ENCODE results near the gene AGBL3.

AGBL3 gene

GRCh38 chr7:135151132-135151531, 164.8 kb downstream of the AGBL3 start:
- DNase-seq, result no peak

- DNase-seq, result no peak
Observed at GRCh38 chr7:135151533-135151932, 165.2 kb downstream of the AGBL3 start.

GRCh38 chr7:135152442-135152841, 166.1 kb downstream of the AGBL3 start:
- no peak for DNase-seq

DNA sequence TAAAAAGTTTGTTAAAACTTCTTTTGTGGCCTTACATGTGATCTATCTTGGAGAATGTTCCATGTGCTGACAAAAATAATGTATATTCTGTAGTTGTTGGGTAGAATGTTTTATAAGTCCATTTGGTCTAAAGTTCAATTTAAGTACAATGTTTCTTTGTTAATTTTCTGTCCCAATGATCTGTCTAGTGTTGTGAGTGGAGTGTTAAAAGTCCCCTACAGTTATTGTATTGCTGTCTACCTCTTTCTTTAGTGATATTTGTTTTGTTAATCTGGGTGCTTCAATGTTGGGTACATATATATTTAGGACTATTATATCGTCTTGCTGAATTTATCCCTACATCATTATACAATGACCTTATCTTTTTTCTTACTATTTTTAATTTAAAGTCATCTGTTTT, 168.4 kb downstream of the AGBL3 start:
- no peak for DNase-seq

DNA sequence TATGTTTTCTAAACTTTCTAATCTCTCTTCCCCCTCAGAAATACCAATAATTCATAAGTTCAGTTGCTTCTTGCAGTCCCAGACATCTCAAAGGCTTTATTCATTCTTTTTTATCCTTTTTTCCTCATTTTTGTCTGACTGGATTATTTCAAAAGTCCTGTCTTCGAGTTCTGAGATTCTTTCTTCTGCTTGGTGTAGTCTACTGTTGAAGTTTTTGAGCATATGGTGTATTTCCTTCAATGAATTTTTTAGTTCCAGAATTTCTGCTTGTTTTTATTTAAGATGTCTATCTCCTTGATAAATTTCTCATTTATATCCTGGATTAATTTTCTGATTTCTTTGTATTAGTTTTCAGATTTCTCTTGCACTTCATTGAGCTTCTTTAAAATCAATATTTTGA, 170.0 kb downstream of the AGBL3 start:
- DNase-seq, result no peak

- DNase-seq, result no peak
Observed at GRCh38 chr7:135158141-135158655, 171.9 kb downstream of the AGBL3 start.

- no peak for DNase-seq
Observed at GRCh38 chr7:135158874-135159273, 172.6 kb downstream of the AGBL3 start.

DNA sequence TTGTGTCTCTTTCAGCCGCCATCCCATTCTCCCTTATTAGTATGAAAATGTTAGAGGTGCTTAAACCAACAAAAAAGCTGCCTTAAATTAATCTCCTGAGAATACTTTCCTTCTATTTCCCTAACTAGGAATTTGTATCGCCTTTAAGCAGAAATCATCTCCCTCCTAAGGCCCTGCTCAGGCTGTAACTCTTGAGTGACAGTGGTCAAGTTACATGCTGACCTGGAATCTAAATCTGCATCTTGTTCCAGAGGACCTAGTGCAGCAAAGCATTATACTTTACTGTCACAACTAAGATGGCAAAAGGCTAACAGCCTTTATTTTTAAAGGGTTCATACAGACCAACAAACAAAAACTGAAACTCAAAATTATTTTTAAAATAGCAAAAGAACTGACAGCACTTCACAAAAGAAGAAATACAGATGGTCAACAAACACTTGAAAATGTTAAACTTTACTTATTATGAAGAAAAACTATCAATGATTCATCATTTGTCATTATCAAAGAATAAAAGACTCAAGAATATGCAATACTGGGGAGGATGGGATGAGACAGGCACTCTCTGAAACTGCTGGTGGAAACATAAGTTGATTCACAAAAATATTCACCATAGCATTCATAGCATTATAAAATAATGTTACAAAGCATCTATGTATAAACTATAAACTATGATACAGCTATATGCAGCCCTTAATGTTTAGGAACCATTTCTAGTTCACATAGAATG, 173.2 kb downstream of the AGBL3 start:
- DNase-seq, result no peak

DNA sequence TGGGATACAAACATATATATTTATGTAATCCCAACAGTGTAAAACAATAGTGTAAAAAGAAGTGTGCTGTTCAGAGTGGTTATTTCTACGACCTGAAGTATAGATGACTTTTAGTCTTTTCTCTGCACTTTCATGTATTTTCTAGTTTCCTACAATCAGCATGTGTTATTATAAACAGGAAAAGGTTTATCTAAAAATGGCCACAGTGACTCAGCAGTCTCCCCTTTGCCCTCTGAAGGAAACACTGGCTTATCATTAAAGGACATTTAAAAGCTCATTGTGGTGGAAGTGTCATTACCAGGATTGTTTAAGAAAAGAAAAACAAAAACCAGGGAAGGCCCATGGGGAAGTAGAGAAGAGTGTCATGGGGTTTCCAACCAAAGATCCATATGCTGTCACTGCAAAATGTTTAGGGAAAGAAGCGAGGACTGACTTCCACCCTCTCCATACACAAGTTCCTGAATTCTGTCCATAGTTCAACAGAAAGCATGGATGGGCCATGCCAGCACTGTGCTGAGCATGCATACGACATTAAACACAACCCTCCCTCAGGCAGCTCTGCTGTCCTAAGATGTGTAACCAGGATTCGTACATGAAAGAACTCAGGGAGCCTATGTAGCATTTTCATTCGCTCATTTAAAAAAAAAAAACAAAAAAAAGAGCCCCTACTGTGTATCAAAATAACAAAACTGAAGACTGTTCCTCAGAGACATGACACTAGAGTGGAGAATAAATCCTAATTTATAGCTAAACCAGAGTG, 174.0 kb downstream of the AGBL3 start:
- DNase-seq, result no peak

DNA sequence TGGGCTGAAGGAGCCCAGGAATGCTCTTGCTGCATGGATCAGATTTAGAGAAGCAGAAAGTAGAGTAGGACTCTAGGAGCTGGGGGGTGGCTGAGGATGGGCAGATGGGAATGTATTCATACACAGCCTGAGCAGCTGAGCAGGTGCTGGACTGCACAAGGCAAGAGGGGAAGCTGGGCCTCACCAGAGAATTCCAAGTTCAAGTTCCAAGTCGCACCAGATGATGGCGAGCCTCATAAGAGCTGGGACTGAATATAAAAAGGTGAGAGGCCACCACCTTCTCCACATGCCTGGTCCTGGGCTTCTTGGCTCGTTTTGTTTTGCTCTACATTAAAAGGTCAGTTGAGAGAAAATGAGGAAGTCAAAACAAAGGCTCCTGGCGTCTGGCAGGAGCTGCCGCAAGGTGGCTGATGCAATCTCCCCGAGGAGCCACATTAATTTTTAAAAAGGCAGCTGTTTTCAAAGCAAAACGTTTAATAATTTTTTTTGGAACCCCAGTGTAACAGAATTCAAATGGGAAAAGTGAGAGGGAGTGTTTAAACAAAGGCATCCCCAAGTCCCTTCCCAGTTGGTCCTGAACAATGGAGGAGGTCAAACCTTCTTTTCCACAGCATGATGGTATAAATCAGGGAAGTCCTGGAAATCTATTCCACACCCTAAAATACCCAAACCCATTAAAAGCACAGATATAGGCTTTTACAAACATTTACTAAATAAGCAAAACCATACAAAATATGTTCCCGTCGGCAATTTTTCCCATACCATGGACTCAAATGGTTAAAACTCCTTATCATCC, 174.7 kb downstream of the AGBL3 start:
- no peak for DNase-seq

DNA sequence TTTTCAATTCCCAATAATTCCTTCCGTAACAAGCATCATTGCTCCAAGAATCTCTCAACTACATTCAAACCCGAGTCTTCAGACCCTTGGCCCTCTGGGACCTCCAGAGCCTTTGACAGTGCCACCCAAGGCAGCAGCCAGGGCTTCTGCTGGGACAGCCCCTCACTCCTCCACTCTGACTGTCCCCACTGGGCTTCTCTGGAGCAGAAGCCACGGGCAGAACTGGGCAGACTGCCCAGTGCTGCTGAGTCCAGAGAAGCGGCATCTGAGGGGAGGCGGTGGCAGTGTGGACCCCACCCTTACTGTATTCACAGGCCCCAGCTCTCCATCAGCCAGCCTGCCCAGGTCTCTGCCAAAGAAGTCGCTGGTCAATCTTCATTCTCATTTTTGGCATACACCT, 175.4 kb downstream of the AGBL3 start:
- DNase-seq, result no peak

DNA sequence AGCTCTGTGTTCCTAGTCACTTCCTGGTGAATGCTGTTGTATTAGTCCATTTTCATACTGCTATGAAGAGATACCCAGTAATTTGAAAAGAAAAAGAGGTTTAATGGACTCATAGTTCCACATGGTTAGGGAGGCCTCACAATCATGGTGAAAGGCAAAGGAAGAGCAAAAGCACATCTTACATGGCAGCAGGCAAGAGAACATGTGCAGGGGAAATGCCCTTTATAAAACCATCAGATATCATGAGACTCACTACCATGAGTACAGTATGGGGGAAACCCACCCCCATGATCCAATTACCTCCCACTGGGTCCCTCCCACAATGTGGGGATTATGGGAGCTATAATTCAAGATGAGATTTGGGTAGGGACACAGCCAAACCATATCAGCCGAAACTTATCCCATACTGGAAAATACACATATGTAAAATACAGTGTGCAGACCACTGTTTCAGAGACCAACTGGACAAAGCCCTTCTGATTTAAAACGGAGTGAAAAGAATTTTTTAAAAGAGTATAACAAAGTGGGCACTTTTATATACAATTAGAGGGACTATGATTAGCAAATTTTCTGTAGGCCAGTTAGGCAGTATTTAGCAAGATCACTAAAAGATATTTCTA, 176.2 kb downstream of the AGBL3 start:
- no peak for DNase-seq

- DNase-seq, result no peak
Observed at GRCh38 chr7:135164357-135165061, 178.2 kb downstream of the AGBL3 start.

GRCh38 chr7:135165862-135166261, 179.6 kb downstream of the AGBL3 start:
- no peak for DNase-seq

GRCh38 chr7:135166338-135166990, 180.2 kb downstream of the AGBL3 start:
- DNase-seq, result no peak

DNA sequence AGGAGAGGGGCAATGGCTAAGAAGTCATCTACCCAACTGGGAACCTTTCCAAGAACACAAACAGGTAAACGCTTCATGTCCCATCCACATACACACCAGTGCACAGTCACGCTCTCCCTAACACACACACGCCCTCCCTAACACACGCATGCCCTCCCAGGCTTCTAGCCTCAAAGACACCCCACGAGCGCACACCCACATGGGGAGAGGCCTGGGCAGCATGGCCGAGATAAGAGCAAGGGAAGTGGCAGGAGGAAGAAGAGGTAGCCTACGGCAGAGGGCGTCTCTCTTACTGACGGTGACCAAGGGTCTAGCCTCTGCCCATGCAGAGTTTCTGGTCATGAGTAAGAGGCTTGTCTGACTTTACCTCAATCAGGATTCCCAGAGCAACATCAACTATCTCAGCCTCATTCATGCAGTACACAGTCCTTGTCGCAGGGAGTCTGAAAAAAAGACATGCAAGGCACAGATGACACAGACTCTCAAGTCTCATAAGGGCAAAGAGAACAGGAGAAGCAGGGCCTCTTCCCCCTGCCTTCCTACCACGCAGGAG, 181.1 kb downstream of the AGBL3 start:
- no peak for DNase-seq

- no peak for DNase-seq
Observed at GRCh38 chr7:135168001-135168400, 181.7 kb downstream of the AGBL3 start.

DNA sequence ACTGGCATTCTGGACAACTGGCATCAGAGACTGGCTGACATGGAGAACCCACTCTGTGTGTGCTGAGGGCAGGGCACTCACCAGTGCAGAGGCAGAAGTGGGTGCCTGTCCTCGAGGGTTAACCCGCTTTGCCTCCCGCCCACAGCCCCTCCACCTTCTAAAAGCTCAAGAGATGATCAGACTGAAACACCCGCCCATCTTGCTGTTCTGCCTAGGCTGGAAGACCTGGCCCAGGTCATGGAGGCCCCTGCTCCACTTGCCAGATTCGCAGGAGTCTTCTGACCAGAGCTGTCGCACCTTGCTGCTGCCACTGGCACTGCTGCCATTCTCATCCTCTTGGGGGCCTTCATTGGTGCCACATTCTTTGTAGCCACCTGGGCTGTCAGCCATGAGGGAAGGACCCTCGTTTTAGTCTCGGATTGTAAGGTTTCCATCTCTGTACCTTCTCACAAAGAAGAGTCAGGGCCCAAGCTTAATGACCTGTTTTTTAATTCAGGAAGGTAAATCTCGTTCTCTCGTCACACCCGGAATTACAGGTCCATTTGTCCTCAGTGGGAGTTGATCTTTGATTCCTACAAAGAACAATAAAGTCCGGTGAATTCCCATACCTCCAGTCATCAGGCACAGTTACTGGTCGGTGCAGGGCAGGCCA, 182.3 kb downstream of the AGBL3 start:
- DNase-seq, result no peak

- DNase-seq, result no peak
Observed at GRCh38 chr7:135169141-135169963, 183.0 kb downstream of the AGBL3 start.

DNA sequence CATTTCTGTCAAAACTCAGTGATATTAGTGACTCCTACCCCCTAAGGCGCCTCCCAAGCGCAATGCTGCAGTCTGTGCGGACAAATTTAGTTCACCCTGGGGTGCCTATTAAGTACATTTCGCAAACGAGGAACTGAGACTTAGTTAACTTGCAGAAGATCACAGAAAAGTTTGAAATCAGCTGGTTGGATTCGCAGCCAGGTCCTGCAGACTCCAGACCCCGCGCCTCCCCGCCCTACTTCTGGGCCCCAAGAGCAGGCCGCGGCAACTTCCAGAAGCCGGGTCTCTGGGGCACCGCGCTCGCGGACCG, 183.6 kb downstream of the AGBL3 start:
- DNase-seq, result peak; percentile 30
